OCI-LY7 (cell line): ENCODE results near the gene PCDH9. TPM values are rescaled to one million over a fixed set of nuclear protein-coding genes. Genes with fewer than 3 reads are reported as not detected.

Source experiments
- BruUV-seq: library from RNA; stranded (reverse); fragments of 400-500 nt; replicated peaks from 2 replicates; lab custom pipeline; 2021; lab: Mats Ljungman, UMichigan
- CTCF ChIA-PET: fragments of 300-600 bp; sonication (Branson Sonifier 250); formaldehyde crosslinking; loops from one replicate; lab custom pipeline; 2022; ENCODE audit warnings: antibody characterized with exemption; ENCODE audit not compliant: unreplicated experiment; lab: Charles Lee
- POLR2A ChIA-PET: fragments of 300-600 bp; sonication (Branson Sonifier 250); formaldehyde crosslinking; loops from one replicate; lab custom pipeline; 2022; ENCODE audit warnings: antibody characterized with exemption; lab: Charles Lee
- DNase-seq: peaks from one replicate; pipeline ENCODE4 v3.0.0-alpha.2; 2015; ENCODE audit warnings: low spot score
- H2AFZ ChIP-seq: fragments of 200-600 bp; sonication (generic), shearing (Covaris generic); 2 replicates; pipeline ENCODE4 v1.6.1; 2014; ENCODE audit warnings: mild to moderate bottlenecking, antibody characterized with exemption, low read length, moderate library complexity
- H3K27ac ChIP-seq: fragments of 200-600 bp; sonication (generic); 2 replicates; pipeline ENCODE4 v1.5.1; 2014; ENCODE audit warnings: mixed run types, low read depth, mild to moderate bottlenecking, moderate library complexity, low read length, inconsistent platforms; ENCODE audit not compliant: poor library complexity, severe bottlenecking
- H3K36me3 ChIP-seq: fragments of 200-600 bp; sonication (generic); 2 replicates; pipeline ENCODE4 v1.6.1; 2014; ENCODE audit warnings: mild to moderate bottlenecking, antibody characterized with exemption, low read length, moderate library complexity, mixed read lengths; ENCODE audit not compliant: insufficient read depth
- H3K4me1 ChIP-seq: fragments of 200-600 bp; sonication (generic); 2 replicates; pipeline ENCODE4 v1.5.1; 2014; ENCODE audit warnings: mild to moderate bottlenecking, low read length; ENCODE audit not compliant: insufficient read depth, poor library complexity, severe bottlenecking
- H3K4me2 ChIP-seq: fragments of 200-600 bp; sonication (generic); 2 replicates; pipeline ENCODE4 v1.6.1; 2014; ENCODE audit warnings: mild to moderate bottlenecking, low read length
- H3K4me3 ChIP-seq: fragments of 200-600 bp; sonication (generic); 2 replicates; pipeline ENCODE4 v1.5.1; 2014; ENCODE audit warnings: mild to moderate bottlenecking, low read depth, low read length; ENCODE audit not compliant: poor library complexity, severe bottlenecking
- H3K79me2 ChIP-seq: fragments of 200-600 bp; sonication (generic); 2 replicates; pipeline ENCODE4 v1.6.1; 2016; ENCODE audit warnings: low read depth, mild to moderate bottlenecking, low read length, moderate library complexity, mixed read lengths; ENCODE audit not compliant: insufficient read depth
- H3K9me2 ChIP-seq: fragments of 200-600 bp; sonication (generic); 2 replicates; pipeline ENCODE4 v1.6.1; 2016; ENCODE audit warnings: mild to moderate bottlenecking, low read length, mixed read lengths; ENCODE audit not compliant: insufficient read depth
- H3K9me3 ChIP-seq: fragments of 200-600 bp; sonication (generic); 2 replicates; pipeline ENCODE4 v1.6.1; 2014; ENCODE audit warnings: mild to moderate bottlenecking, mixed run types, low read length, mixed read lengths
- H4K20me1 ChIP-seq: fragments of 200-600 bp; sonication (generic); 2 replicates; pipeline ENCODE4 v1.6.1; 2014; ENCODE audit warnings: mild to moderate bottlenecking, antibody characterized with exemption, low read length, moderate library complexity, mixed read lengths; ENCODE audit not compliant: insufficient read depth
- CTCF ChIP-seq: fragments of 200-600 bp; sonication (generic); conservative IDR thresholded peaks from 2 replicates; pipeline ENCODE4 v1.5.1; 2014; ENCODE audit warnings: mild to moderate bottlenecking, antibody characterized with exemption, low read length, moderate library complexity, mixed read lengths
- EZH2phosphoT487 ChIP-seq: fragments of 200-600 bp; sonication (generic); IDR thresholded peaks from 2 replicates; pipeline ENCODE4 v1.6.1; 2018; ENCODE audit warnings: low read depth, borderline replicate concordance, mild to moderate bottlenecking, mixed run types, antibody characterized with exemption, low read length, moderate library complexity, mixed read lengths
- intact Hi-C: fragments of 100-400 bp; cut with micrococcal nuclease; formaldehyde crosslinking; loops from one replicate; pipeline ENCODE4 v1.10.0; 2022; ENCODE audit not compliant: unreplicated experiment
- total RNA-seq, 2 experiments: library from RNA; depleted of rRNA in 1 of 2; stranded (reverse); fragments of >200 nt in 1 of 2; shearing (Covaris generic) in 1 of 2; gene quantifications; 2 replicates each; pipeline ENCODE4 v1.2.3, GENCODE V29; 2014 to 2022

Gene PCDH9
- total RNA-seq, 2 experiments from 2014 or later, result 20.1 to 26.0 TPM

GRCh38 chr13:67223024-67223423 lies 7.1 kb downstream of the PCDH9 start:
- Histone ChIP-seq H3K79me2 (peaks cover 79% of the 10 kb centered on the region), H3K9me2 (no peaks in the 10 kb centered on the region), H3K4me3 (peak overlapping the region; percentile 62), H3K36me3 (peaks cover 5% of the 10 kb centered on the region; the same call in 1 of the 2 replicates), H3K9me3 (no peaks in the 10 kb centered on the region), H4K20me1 (no peaks in the 10 kb centered on the region; the same call in 1 of the 2 replicates), H3K4me1 (peaks cover 65% of the 10 kb centered on the region), H2AFZ (peak overlapping the region; percentile 75), H3K4me2 (peak overlapping the region; percentile 59), H3K27ac (peak overlapping the region; percentile 48)
- intact Hi-C loops, result loop anchor here (2.0 to 10.0 kb wide), 5 partner anchors 146 to 1566 kb away; no protein-coding TSS in a partner anchor
- POLR2A ChIA-PET, result interaction anchor here (0.6 to 4.4 kb wide), 17 partner anchors 9 to 567 kb away, joined by 3 to 32 read pairs (median 4); no protein-coding TSS in a partner anchor
- no TSS peak for BruUV-seq
- TF ChIP-seq CTCF (no peak), EZH2phosphoT487 (no peak)
- DNase-seq, result no peak
- CTCF ChIA-PET, result interaction anchor here (1.0 kb wide), 1 partner anchor 227 kb away, joined by 3 read pairs; no protein-coding TSS in a partner anchor

GRCh38 chr13:67221630-67222226 lies 8.4 kb downstream of the PCDH9 start:
- H3K36me3 ChIP-seq, result no peaks in the 10 kb centered on the region
- POLR2A ChIA-PET, result interaction anchor here (0.5 to 4.4 kb wide), 17 partner anchors 11 to 1526 kb away, joined by 3 to 32 read pairs (median 4); no protein-coding TSS in a partner anchor
- H3K9me3 ChIP-seq, result no peaks in the 10 kb centered on the region
- peaks cover 68% of the 10 kb centered on the region for H3K4me1 ChIP-seq
- intact Hi-C loops, result loop anchor here (1.0 to 10.0 kb wide), 6 partner anchors 9 to 1564 kb away; partner anchors contain the start of gene PCDH9
- BruUV-seq, result no TSS peak
- peaks cover 82% of the 10 kb centered on the region for H3K79me2 ChIP-seq
- H3K27ac ChIP-seq, result peak overlapping the region; percentile 48
- peak; percentile 66 for DNase-seq
- H4K20me1 ChIP-seq, result no peaks in the 10 kb centered on the region
- peak overlapping the region; percentile 59 for H3K4me2 ChIP-seq
- H3K4me3 ChIP-seq, result peak overlapping the region; percentile 62
- peak overlapping the region; percentile 75 for H2AFZ ChIP-seq
- CTCF ChIA-PET, result interaction anchor here (1.6 kb wide), 1 partner anchor 227 kb away, joined by 5 read pairs; no protein-coding TSS in a partner anchor
- H3K9me2 ChIP-seq, result no peaks in the 10 kb centered on the region
- TF ChIP-seq CTCF (no peak), EZH2phosphoT487 (no peak)
